Suprapubic skin (tissue), 4 donors: ENCODE data around the gene IGFL3.

Experiments used
- CTCF ChIP-seq, 2 donors: fragments of 200-600 bp in 1 of 2; fragments of 450-650 bp in 1 of 2; sonication (generic) in 1 of 2; IDR thresholded peaks; one replicate each; pipeline ENCODE4 v1.5.1; 2016 to 2019; ENCODE audit warnings: antibody characterized with exemption in 2 of 2, mild to moderate bottlenecking in 1 of 2, moderate library complexity in 1 of 2
- EP300 ChIP-seq: sonication (generic); formaldehyde crosslinking; IDR thresholded peaks from one replicate; pipeline ENCODE4 v1.6.1; 2017; ENCODE audit warnings: antibody characterized with exemption
- POLR2AphosphoS5 ChIP-seq, 3 donors: sonication (generic); formaldehyde crosslinking; IDR thresholded peaks; one replicate each; pipeline ENCODE4 v1.6.1; 2017; ENCODE audit warnings: antibody characterized with exemption in 3 of 3

DNA sequence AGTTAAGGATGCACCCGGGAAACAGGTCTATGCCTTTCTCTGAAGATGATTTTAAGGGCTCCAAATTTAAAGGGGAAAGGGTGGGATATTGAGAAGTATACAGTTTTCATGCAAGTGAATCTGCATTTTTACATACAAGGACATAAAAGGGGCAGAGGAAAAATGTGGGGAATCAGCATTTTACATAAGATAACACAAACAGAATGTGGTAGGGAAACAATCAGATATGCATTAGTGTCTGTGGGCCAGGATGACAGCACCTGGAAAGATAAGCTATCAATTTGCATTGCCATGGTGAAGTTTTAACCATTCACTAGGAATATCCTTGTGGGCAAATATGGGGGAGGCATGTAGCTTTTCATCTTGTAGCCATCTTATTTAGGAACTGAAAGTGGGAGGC, 24.1 kb downstream of the IGFL3 start:
- TF ChIP-seq CTCF (IDR thresholded peaks at IDR 0.05) (no peak), EP300 (no peak), POLR2AphosphoS5 (IDR thresholded peaks at IDR 0.05) (no peak)
